C4-2B (cell line): ENCODE measurements around the gene JAKMIP1.

ENCODE experiments used
- CTCF ChIP-seq: fragments of 450-650 bp; conservative IDR thresholded peaks from 2 replicates; pipeline ENCODE4 v1.5.1; 2017; ENCODE audit warnings: mild to moderate bottlenecking
- ZFX ChIP-seq: fragments of 450-650 bp; IDR thresholded peaks from 2 replicates; pipeline ENCODE4 v1.6.1; 2017

GRCh38 chr4:6230502-6230785 is 30.1 kb upstream of the JAKMIP1 start:
- TF ChIP-seq CTCF (no peak), ZFX (no peak)
